ENCODE results near the gene DNM2. TPM values are rescaled to one million over a fixed set of nuclear protein-coding genes. Genes with fewer than 3 reads are reported as not detected.
"Not testable (repeated sequence)": the region's sequence is repeated elsewhere in the genome, so short reads cannot be mapped to it uniquely, and the experiment has no call there.

DNM2 gene
- polyA plus RNA-seq, 4 donors: 130 to 145 (median 136) TPM

DNA sequence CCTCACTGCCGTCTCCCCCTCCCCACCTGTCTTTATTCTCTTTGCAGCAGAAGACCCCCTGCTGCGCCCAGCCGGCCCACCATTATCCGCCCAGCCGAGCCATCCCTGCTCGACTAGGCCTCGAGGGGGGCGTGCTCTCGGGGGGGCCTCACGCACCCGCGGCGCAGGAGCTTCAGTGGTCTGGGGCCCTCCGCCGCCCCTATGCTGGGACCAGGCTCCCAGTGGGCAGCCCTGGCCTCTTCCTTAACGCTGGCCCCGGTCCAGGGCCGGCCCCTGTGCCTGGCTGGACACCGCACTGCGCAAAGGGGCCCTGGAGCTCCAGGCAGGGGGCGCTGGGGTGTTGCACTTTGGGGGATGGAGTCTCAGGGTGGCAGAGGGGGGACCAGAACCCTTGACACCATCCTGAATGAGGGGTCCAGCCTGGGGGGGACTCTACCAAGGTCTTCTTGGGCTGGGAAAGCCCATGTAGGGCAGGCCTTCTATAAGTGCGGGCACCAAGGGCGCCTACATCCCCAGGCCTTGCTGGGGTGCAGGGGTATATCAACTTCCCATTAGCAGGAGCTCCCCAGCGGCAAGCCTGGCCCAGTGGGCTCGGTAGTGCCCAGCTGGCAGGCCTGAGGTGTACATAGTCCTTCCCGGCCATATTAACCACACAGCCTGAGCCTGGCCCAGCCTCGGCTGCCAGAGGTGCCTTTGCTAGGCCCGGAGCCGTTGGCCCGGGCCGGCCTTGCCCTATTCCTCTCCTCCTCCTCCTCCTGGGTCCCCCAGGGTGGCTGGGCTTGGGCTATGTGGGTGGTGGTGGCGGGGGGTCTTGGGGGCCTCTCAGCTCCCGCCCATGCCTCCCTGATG, 113.3 kb downstream of the DNM2 start:
- DNase-seq (ENCODE audit: low read depth in 4 of 4, low spot score in 3 of 4): no peak

DNA sequence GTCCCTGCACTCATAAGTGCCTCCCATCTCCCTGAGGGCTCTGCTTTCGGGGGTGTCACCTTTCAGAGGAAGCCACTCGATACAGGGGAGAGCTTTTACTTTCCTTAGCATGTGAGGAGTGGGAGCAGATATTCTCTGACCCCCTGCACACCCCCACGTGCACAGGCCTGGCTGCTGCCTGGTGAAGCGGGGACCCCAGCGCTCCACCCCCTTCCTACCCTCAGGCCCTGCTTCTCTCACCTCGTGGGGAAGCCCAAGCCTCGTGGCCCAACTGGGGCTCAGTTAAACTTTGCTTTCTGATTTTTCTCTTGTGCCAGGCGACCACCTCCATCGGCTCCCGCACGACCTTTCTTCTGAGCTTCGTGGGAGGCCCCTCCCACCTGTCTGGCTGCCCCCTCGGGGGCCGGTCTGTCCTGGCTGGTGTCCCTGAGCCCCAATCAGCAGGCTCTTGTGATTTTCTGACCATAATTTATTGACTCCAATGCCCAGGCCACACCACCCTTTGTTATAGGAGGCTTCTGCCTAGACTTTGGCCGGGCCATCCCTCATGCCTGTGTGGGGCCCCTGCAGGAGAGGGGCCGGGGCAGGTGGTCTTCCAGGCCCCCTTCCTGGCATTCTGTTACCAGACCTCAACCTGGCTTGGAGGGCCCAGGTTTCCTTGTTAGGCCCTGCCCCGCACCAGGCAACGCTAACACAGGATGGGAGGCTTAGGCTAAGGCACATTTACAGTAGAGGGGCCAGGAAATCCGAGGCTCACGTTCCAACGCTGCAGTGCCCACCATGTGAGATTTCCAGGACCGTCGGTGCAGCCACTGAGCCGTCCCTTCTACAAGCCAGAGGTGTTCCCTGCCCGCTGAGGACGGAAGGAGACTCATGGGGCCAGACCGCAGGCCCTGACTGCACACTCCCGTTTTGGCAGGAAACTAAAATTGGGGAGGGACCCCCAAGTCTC, 114.4 kb downstream of the DNM2 start:
- DNase-seq (ENCODE audit: low read depth in 4 of 4, low spot score in 3 of 4): no peak

DNA sequence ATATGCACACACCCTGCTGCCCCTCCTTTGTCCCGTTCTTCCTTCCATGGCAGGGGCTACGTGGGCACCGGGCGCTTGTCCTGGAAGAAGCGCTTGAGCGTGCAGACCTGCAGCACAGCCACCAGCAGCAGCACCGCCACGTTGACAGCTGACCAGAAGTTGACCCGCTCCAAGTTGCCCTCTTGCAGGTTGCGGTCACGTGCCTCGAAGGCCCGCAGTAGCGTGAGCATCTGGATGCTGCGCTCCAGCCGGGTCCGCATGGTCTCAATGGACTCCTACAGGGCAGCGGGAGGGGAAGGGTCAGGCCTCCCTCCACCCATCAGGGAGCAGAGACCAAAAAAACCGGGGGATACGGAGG, 115.0 kb downstream of the DNM2 start:
- DNase-seq (ENCODE audit: low read depth in 4 of 4, low spot score in 3 of 4): no peak

DNA sequence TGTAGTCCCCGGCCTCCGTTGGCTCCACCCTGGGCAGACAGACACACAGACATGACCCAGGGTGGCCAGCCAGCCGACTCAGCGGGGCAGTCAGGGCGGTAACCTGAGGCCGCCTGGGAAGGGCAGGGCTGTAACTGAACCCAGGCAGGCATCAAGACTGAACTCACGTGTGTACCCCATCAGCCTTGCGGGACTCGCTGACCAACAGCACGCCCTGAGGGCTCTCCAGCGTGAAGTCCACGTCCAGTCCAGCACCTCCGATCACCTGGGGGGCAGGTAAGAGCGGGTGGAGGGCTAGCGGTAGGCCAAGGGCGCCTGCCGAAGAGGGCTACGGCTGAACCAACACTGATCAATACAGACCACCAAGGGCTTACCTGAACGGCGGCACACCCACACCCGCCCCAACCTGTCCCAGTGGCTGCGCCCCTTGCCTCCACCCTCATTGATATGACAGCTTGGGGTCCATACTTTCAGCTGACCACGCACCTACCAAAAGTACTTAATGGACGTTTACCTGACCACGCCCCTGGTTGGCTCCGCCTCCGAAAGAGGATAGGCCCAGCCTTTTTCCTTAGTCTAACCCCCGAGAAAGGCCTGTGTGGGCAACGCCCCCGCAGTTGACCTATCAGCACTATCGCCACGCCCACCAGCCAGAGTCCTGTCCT, 117.3 kb downstream of the DNM2 start:
- DNase-seq (ENCODE audit: low read depth in 4 of 4, low spot score in 3 of 4): no peak

DNA sequence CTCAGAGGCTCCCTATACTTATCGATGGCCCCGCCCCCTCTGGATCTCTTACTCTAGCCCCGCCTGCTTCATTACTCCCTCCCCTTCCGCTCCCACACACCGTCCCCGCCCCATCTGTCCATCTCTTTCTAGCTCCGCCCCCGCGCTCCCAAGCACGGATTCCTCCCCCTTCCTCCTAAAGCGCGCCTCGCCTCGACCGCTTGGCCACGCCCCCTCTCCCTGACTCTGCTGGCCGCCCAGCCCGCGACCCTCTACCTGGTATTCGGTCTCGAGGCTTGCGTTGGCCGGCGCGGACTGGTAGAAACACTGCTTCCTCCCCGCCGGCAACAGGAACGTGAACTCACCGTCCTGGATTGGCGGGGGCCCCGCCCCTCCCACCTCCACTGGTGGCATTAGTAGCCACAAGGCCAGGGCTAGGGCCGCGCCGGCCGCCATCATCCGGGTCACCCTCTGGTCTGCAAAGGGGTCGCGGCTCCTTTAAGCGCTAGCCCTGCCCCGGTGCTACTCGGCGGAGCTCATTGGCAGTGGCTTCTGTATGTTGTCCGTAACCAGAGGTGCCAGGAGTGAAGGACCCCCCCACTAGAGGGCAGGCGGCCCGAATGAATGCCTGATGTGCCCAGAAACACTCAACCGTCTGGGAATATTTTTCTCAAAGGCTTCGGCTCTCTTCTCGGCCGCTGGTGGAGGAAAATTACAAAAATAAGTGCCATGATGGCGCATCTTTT, 118.0 kb downstream of the DNM2 start, which contains the start of gene TMED1:
TSS of gene TMED1 (minus strand) at position 459 of the 725 bp plus-strand sequence. CDS start at position 438, 21 bp downstream.
- DNase-seq (ENCODE audit: low read depth in 4 of 4, low spot score in 3 of 4): peak; percentile 95 to 97 (median 97)

DNA sequence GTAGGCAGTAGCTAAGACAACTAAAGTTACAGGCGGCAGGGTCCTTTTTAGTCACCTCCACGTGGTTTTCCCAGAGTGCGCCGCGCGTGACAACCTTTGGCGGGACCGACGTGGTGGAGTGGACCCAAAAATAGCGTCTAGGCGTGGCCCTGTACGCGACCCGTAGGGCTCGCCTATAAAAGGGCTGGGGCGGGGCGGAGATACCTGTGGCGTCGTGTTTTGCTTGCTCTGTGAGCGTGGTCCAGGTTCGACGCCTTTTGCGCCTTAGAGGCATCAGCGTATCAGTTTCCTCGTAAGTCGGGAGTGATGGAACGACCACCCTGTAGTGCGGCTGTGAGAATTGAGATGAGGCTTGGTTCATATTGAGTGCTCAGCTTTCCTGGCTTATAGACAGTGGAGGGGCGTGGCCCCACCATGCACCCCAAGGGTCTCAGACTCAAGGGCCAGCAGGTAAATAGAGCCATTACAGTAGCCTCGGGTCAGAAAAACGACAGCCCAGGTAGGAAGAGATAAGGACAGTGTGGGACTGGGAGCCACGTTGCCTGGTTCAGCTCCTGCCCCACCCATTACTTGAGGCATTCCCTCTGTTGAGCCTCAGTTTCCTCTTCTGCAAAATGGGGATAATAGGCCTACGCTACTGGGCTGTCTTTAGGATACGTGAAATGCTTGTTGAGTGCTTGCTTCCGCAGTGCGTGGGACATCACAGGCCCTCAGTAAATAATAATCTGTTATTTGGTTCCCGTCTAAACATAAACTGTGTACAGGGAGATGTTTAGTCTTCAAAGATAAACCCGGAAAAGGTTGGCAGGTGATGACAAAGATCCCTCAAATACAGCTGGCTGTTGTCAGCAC, 118.8 kb downstream of the DNM2 start:
- no peak for DNase-seq (ENCODE audit: low read depth in 4 of 4, low spot score in 3 of 4)

DNA sequence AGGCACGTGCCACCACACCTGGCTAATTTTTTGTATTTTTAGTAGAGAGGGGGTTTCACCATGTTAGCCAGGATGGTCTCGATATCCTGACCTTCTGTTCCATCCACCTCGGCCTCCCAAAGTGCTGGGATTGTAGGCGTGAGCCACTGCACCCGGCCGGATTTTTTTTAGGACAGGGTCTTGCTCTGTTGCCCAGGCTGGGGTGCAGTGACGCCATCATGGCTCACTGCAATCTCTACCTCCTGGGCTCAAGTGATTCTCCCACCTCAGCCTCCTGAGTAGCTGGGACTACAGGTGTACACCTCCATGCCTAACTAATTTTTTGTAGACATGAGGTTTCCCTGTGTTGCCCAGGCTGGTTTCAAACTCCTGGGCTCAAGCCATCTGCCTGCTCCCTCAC, 119.8 kb downstream of the DNM2 start:
- DNase-seq (ENCODE audit: low read depth in 4 of 4, low spot score in 3 of 4): not testable (repeated sequence)

DNA sequence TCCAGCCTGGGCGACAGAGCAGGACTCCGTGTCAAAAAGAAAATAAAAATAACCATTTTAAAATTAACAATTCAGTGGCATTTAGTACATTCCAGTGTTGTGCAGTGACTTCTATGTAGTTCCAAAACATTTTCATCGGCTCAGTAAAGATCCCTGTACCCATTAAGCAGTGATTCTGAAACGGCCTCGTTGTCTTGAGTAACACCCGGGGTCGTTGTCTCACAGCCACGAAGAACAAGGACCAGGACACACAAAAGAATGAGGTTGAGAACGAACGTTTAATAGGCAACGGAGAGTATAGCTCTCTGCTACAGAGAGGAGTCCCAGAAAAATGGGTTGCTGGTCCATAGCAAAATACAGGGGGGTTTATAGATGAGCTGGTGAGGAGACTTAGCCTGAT, 120.5 kb downstream of the DNM2 start:
- no peak for DNase-seq (ENCODE audit: low read depth in 4 of 4, low spot score in 3 of 4)

DNA sequence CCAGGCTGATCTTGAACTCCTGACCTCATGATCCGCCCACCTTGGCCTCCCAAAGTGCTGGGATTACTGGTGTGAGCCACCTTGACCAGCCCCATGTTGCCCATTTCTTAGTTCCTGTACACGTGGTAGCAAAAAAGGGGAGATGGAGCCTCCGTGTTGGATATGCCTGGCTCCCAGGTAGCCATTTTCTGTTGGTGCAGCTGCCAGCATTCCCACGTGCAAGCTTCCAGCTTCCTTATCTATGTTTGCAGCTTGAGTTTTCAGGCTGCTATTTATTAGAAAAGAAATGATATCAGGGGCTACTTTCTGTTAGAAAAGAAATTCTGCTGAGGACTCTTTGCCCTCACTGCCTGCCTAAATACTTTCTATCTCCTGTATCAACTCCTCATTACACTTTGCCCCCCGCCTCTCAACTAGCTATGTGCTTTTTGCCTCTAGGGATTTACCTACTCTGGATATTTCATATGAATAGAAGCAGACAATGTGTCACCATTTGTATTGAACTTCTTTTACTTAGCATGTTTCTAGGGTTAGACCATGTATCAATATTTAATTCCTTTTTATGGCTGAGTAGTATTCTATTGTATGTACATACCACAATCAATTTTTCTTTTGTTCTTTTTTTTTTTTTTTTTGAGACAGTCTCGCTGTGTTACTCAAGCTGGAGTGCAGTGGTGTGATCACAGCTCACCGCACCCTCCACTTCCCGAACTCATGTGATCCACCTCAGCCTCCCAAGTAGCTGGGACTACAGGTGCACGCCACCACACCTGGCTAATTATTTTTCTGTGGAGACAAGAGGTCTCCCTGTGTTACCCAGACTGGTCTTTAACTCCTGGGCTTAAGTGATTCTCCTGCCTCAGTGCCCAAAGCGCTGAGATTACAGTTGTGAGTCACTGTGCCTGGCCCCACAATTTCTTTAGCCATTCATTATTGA, 121.5 kb downstream of the DNM2 start:
- no peak for DNase-seq (ENCODE audit: low read depth in 4 of 4, low spot score in 3 of 4)

DNA sequence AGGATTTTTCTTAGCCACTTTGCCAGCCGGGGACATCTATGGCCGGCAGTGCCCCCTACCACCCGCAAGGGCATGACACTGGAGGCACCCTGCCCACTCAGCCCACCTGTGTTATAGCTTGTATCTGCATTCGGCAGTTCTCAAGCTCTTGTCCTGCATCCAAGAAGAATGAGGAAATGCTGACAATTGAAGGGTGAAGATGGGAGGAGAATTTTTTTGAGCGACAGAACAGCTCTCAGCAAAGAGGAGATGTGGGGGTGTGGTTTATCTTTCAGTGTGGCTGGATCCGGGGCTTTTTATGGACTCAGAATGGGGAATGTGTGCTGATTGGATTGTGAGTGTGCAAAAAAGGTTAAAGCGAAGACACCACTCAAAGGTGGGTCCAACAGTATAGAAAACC, 124.9 kb downstream of the DNM2 start:
- no peak for DNase-seq (ENCODE audit: low read depth in 4 of 4, low spot score in 3 of 4)

DNA sequence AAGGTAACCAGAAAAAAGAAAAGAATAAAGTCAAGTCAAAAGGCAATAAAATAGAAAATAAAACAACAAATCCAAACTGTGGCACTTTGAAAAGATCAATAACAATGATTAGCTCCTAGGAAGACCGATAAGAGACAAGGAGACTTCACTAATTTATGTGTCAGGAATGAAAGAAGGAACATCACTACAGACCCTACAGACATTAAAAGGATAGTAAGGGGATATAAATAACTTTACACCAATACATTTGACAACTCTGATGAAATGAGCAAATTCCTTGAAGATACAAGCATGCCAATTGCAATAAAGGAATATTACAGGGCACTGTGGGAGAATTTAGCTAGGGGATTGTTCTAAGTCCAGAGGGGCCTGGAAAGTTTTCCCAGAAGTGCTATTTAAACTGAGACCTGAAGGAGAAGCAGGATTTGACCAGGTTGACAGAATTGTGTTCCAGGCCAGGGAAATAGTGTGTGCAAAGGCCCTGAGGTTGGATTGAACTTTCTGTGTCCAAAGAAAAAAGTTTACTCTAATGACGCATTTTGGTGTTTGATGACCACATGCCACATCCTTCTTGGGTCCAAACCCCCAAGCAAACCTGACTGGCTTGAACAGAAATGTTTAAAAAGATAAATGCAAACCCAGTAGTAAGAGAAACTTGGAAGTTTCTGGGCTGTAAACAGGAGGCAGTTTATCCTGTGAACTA, 128.8 kb downstream of the DNM2 start:
- no peak for DNase-seq (ENCODE audit: low read depth in 4 of 4, low spot score in 3 of 4)

DNA sequence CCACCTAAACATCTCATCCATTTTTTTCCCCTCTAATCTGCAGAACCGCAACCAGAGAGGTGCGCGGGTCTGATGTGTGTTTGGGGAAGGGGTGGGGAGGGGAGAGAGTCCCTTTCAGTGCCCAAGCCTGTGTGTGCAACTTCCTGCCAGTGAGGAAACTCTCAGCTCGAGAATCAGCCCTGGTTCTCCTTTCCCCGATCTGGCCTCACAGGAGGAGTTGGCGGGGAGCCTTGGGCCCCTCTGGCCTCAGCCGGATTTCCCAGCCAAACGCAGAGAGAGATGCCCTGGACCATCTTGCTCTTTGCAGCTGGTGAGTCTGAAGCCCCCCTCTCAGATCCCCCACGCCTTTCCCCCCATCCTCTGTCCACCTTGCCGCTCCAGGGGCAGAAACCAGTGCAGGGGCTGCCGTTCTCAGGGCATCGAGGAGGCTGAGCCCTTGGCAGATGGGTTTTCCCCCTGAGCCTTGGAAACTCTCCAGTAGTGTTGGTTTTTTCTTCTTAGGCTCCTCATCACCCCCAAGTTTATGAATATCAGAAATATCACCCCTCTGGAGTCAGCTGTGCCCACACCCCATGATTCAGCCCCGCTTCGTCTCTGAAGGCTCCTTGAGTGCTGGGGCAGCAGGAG, 130.5 kb downstream of the DNM2 start, which contains the start of gene C19orf38:
TSS of gene C19orf38 (plus strand) at position 186 of the 627 bp plus-strand sequence. CDS start at position 280, 94 bp downstream.
- no peak for DNase-seq (ENCODE audit: low read depth in 4 of 4, low spot score in 3 of 4)

DNA sequence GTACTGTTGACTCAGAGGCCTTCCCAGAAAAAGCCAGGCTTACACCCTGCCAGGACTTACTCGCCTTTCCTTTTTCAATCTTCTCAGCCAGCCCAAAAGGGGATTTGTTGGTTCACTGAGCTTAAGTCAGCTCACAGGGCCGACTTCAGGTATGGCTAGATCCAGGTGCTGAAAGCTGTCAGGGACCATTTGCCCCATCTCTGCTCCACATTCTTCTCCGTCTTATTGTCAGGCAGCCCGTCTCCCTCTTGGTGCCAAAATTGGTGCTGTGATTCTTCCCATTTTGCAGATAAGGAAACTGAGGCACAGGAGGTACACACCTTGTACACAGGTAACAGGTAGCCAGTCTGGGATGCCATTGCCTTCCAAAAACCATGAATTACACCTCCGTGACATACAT, 132.8 kb downstream of the DNM2 start:
- no peak for DNase-seq (ENCODE audit: low read depth in 4 of 4, low spot score in 3 of 4)

DNA sequence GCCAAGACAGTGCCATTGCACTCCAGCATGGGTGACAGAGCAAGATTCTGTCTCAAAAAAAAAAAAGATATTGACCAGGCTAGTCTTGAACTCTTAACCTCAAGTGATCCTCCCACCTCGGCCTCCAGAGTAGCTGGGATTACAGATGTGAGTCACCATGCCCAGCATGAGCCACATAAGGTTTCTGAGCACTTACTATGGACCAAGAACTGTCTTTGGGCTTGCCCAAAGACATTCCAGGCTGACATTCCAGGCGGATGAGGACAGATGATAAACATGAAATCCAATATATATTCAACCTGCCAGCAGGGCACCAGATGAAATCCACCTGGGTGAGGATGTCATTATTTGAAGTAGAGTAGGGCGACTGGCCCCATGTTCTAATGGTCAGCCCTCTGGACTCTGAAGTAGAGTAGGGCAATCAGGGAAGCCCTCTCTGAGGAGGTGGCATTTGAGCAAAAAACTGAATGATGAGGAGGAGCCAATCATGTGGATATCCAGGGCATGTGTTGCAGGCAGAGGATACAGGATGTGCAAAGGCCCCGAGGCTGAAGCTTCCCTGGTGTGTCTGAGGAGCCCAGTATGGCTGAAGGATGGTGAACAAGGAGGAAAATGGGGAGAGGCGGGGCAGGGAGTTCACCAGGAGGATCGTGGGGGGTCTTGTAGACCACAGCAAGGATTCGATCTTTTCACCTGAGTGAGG, 134.4 kb downstream of the DNM2 start:
- DNase-seq (ENCODE audit: low read depth in 4 of 4, low spot score in 3 of 4): no peak

DNA sequence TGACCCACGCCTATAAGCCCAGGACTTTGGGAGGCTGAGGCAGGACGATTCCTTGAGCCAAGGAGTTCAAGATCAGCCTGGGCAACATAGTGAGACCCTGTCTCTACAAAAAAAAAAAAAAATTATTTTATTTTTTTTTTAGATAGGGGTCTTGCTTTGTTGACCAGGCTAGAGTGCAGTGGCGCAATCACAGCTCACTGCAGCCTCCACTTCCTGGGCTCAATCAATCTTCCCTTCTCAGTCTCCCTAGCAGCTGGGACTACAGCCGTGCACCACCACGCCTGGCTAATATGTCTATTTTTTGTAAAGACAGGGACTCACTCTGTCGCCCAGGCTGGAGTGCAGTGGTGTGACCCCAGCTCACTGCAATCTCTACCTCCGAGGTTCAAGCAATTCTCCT, 135.1 kb downstream of the DNM2 start:
- no peak for DNase-seq (ENCODE audit: low read depth in 4 of 4, low spot score in 3 of 4)

DNA sequence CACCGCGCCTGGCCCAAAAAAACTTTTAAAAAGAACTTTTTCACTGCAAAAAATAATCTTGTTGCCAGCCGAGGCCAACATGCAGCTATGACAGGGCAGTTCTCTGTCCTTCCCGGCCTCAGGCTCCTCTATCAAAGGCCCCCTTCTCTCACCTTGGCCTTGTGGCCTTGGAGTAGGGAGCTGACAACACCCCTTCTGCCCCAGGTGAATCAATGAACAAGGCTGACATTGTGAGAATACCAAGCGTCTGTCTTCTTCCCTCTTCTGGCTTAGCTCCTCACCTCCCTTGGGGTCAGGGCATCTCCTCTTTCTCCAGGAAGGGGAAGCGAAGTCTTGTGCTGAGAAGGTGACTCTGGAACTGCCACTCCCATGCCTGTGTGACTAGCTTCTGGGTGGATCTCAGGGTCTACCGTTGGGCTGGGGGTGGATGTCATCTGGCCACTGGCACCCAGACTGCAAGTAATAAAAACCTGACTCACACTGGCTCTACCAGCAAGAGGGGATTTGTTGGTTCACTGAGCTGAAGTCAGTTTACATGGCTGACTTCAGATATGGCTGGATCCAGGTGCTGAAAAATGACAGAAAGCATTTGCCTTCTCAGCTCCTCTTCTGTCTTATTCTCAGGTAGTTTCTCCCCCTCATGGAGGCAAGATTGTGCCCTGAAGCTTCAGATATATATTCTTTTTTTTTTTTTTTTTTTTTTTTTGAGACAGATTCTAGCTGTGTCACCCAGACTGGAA, 136.6 kb downstream of the DNM2 start:
- no peak for DNase-seq (ENCODE audit: low read depth in 4 of 4, low spot score in 3 of 4)
